ENCODE data around the gene DENND2C. TPM values are rescaled to one million over a fixed set of nuclear protein-coding genes. Genes with fewer than 3 reads are reported as not detected.

The DENND2C gene
- total RNA-seq, 1 experiment from 2014 or later, result 1.3 TPM

DNA sequence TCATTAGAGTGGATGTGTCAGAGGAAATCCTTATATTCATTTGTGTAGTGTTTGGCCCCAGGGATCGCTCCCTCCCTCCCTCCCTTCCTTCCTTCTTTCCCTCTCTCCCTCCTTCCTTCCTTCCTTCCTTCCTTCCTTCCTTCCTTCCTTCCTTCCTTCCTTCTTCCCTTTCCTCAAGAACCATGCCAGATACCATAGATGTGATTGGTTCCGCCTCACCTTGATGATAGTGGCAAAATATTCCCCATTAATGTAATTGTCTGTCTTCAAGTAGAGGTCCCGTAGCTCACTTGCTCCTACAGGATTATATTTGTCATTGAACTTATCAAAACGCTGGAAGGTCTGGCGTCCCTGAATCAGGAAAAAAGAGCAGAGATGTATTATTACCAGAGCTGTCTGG, 7.8 kb upstream of the DENND2C start:
- intact Hi-C loops (cut with micrococcal nuclease; ENCODE audit: unreplicated experiment), result no loop called here
- Mint-ChIP-seq H3K9me3 (ENCODE audit: low read depth, unreplicated experiment) (no peaks in the 10 kb centered on the region), H3K27ac (ENCODE audit: unreplicated experiment) (no peak overlapping the region), H3K36me3 (ENCODE audit: insufficient read depth, unreplicated experiment) (no peaks in the 10 kb centered on the region), H3K4me1 (ENCODE audit: low read depth, unreplicated experiment) (no peaks in the 10 kb centered on the region), H3K4me3 (ENCODE audit: low read depth, unreplicated experiment) (no peak overlapping the region), H3K27me3 (ENCODE audit: unreplicated experiment) (peaks cover 49% of the 10 kb centered on the region)
- no peak for DNase-seq
- BruUV-seq (replicated peaks), result no TSS peak
- CTCF ChIA-PET, result interaction anchor here (0.8 kb wide), 1 partner anchor 1658 kb away, joined by 6 read pairs; no protein-coding TSS in a partner anchor
- TF ChIP-seq, protein P1, sequence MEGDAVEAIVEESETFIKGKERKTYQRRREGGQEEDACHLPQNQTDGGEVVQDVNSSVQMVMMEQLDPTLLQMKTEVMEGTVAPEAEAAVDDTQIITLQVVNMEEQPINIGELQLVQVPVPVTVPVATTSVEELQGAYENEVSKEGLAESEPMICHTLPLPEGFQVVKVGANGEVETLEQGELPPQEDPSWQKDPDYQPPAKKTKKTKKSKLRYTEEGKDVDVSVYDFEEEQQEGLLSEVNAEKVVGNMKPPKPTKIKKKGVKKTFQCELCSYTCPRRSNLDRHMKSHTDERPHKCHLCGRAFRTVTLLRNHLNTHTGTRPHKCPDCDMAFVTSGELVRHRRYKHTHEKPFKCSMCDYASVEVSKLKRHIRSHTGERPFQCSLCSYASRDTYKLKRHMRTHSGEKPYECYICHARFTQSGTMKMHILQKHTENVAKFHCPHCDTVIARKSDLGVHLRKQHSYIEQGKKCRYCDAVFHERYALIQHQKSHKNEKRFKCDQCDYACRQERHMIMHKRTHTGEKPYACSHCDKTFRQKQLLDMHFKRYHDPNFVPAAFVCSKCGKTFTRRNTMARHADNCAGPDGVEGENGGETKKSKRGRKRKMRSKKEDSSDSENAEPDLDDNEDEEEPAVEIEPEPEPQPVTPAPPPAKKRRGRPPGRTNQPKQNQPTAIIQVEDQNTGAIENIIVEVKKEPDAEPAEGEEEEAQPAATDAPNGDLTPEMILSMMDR (IDR thresholded peaks at IDR 0.05; ENCODE audit: unreplicated experiment), result no peak

DNA sequence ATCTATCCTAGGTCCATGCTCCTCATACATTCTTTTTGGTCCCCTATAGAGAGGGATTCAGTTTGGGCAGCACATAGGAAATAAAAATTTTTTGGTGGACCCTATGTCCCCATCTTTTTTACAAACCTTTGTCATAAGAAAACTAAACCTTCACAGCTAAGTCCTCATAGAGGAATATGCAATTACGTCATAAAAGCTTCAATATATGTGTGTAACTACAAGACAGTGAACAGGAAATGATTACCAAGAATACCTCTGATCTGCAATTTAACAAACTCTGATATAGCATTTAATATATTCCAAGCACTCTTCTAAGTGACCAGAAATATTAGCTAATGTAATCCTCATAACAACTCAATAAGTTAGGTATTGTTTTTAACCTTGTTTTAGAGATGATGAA, 6.3 kb upstream of the DENND2C start:
- no TSS peak for BruUV-seq (replicated peaks)
- peaks cover 8% of the 10 kb centered on the region for H3K4me1 Mint-ChIP-seq (ENCODE audit: low read depth, unreplicated experiment)
- TF ChIP-seq, protein P1 (IDR thresholded peaks at IDR 0.05; ENCODE audit: unreplicated experiment), result no peak
- intact Hi-C loops (cut with micrococcal nuclease; ENCODE audit: unreplicated experiment), result no loop called here
- peaks cover 45% of the 10 kb centered on the region for H3K27me3 Mint-ChIP-seq (ENCODE audit: unreplicated experiment)
- no peaks in the 10 kb centered on the region for H3K9me3 Mint-ChIP-seq (ENCODE audit: low read depth, unreplicated experiment)
- H3K27ac Mint-ChIP-seq (ENCODE audit: unreplicated experiment), result no peak overlapping the region
- H3K4me3 Mint-ChIP-seq (ENCODE audit: low read depth, unreplicated experiment), result no peak overlapping the region
- CTCF ChIA-PET, result no interaction called here
- no peak for DNase-seq
- no peaks in the 10 kb centered on the region for H3K36me3 Mint-ChIP-seq (ENCODE audit: insufficient read depth, unreplicated experiment)

DNA sequence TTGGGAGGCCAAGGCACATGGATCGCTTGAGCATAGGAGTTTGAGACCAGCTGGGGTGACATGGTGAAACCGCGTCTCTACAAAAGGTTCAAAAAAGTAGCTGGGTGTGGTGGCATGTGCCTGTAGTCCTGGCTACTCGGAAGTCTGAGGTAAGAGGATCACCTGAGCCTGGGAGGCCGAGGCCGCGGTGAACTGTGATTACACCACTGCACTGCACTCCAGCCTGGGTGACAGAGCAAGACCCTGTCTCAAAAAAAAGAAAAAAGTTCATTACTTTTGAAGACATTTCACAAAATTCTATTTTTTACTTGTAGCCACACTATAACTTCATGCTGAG, 2.1 kb upstream of the DENND2C start:
- peaks cover 12% of the 10 kb centered on the region for H3K36me3 Mint-ChIP-seq (ENCODE audit: insufficient read depth, unreplicated experiment)
- CTCF ChIA-PET, result interaction anchor here (0.6 to 1.1 kb wide), 3 partner anchors 325 to 1853 kb away, joined by 3 to 5 read pairs (median 3); no protein-coding TSS in a partner anchor
- peaks cover 27% of the 10 kb centered on the region for H3K27me3 Mint-ChIP-seq (ENCODE audit: unreplicated experiment)
- DNase-seq, result peak; percentile 2
- BruUV-seq (replicated peaks), result no TSS peak
- intact Hi-C loops (cut with micrococcal nuclease; ENCODE audit: unreplicated experiment), result loop anchor here (2.0 kb wide), 2 partner anchors 51 to 325 kb away; no protein-coding TSS in a partner anchor
- no peaks in the 10 kb centered on the region for H3K9me3 Mint-ChIP-seq (ENCODE audit: low read depth, unreplicated experiment)
- no peak overlapping the region for H3K27ac Mint-ChIP-seq (ENCODE audit: unreplicated experiment)
- TF ChIP-seq, protein P1 (IDR thresholded peaks at IDR 0.05; ENCODE audit: unreplicated experiment), result no peak
- peaks cover 8% of the 10 kb centered on the region for H3K4me1 Mint-ChIP-seq (ENCODE audit: low read depth, unreplicated experiment)
- peak overlapping the region; percentile 19 for H3K4me3 Mint-ChIP-seq (ENCODE audit: low read depth, unreplicated experiment)

DNA sequence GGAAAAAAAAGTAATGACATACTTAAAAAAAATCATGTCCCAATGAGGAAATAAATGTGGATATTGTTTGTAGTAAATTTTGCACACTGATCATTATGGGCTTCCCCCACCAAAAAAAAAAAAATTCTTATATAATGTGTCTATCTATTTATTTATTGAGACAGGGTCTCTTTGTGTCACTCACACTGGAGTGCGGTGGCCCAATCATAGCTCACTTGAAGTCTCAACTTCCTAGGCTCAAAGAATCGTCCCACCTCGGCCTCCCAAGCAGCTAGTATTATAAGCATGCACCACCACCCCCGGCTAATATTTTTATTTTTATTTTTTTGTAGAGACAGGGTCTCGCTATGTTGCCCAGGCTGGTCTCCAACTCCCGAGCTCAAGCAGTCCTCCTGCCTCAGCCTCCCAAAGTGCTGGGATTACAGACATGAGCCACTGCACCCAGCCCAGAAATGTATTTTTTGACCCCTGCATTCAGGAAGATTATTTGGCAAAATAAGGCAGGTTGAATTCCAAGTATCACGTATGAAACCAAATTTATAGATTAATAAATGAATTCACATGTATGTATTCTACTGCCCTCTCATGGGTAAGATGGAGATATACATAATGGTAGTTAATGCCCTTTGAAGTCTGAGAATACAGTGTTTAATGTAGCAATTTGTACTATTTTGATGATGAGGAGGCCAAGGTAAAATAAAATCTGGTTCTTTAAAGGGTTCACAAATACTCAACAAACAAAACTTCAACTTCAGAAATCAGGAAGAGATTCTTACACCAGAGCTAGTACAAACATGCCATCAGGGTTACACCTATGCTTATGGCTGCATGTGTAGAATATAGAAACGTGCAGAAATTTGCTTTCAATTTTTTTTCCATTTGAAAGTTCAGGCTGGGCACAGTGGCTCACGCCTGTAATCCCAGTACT, 1.4 kb upstream of the DENND2C start:
- Mint-ChIP-seq H3K27ac (ENCODE audit: unreplicated experiment) (no peak overlapping the region), H3K4me1 (ENCODE audit: low read depth, unreplicated experiment) (peaks cover 8% of the 10 kb centered on the region), H3K27me3 (ENCODE audit: unreplicated experiment) (peaks cover 21% of the 10 kb centered on the region), H3K4me3 (ENCODE audit: low read depth, unreplicated experiment) (peak overlapping the region; percentile 19), H3K9me3 (ENCODE audit: low read depth, unreplicated experiment) (no peaks in the 10 kb centered on the region), H3K36me3 (ENCODE audit: insufficient read depth, unreplicated experiment) (peaks cover 12% of the 10 kb centered on the region)
- CTCF ChIA-PET, result interaction anchor here (0.5 to 1.8 kb wide), 5 partner anchors 33 to 1852 kb away, joined by 3 to 5 read pairs (median 3); no protein-coding TSS in a partner anchor
- TF ChIP-seq, protein P1 (IDR thresholded peaks at IDR 0.05; ENCODE audit: unreplicated experiment), result peak; percentile 24
- DNase-seq, result no peak
- intact Hi-C loops (cut with micrococcal nuclease; ENCODE audit: unreplicated experiment), result loop anchor here (2.0 kb wide), 2 partner anchors 50 to 324 kb away; no protein-coding TSS in a partner anchor
- no TSS peak for BruUV-seq (replicated peaks)

Measured in Calu3 (cell line).